HG03103 (cell line): ENCODE results near the gene NOC3L.
"Not testable (repeated sequence)": the region's sequence is repeated elsewhere in the genome, so short reads cannot be mapped to it uniquely, and the experiment has no call there.

ENCODE experiments used
- ATAC-seq: cut with Tn5 transposase; IDR thresholded peaks from one replicate; pipeline ENCODE4 v1.9.1; 2021; ENCODE audit warnings: low read depth; ENCODE audit not compliant: unreplicated experiment

The NOC3L gene

GRCh38 chr10:94362360-94363250 lies at the start of gene NOC3L:
NOC3L (minus strand) TSS chr10:94362939; CDS start chr10:94362838, 101 bp downstream.
- ATAC-seq: peak; percentile 99

GRCh38 chr10:94412449-94412848 lies 49.7 kb upstream of the NOC3L start:
- ATAC-seq: no peak

GRCh38 chr10:94411304-94411703 lies 48.6 kb upstream of the NOC3L start:
- no peak for ATAC-seq

- no peak for ATAC-seq
Observed at GRCh38 chr10:94409021-94409657, 46.4 kb upstream of the NOC3L start.

GRCh38 chr10:94407668-94408067 lies 44.9 kb upstream of the NOC3L start:
- ATAC-seq: no peak

- no peak for ATAC-seq
Observed at GRCh38 chr10:94405406-94405805, 42.7 kb upstream of the NOC3L start.

GRCh38 chr10:94403380-94404213 lies 40.9 kb upstream of the NOC3L start:
- peak; percentile 53 for ATAC-seq

- peak; percentile 11 for ATAC-seq
Observed at GRCh38 chr10:94402843-94403379, 40.2 kb upstream of the NOC3L start.

GRCh38 chr10:94402204-94402842 lies 39.6 kb upstream of the NOC3L start, which contains the start of gene TBC1D12:
TBC1D12 (plus strand) TSS chr10:94402541; CDS start chr10:94402614, 73 bp downstream.
- ATAC-seq: peak; percentile 56

- ATAC-seq: no peak
Observed at GRCh38 chr10:94398762-94399161, 36.0 kb upstream of the NOC3L start.

- no peak for ATAC-seq
Observed at GRCh38 chr10:94397549-94398370, 35.0 kb upstream of the NOC3L start.

GRCh38 chr10:94392117-94392516 lies 29.4 kb upstream of the NOC3L start:
- ATAC-seq: not testable (repeated sequence)

GRCh38 chr10:94385733-94386132 lies 23.0 kb upstream of the NOC3L start:
- ATAC-seq: not testable (repeated sequence)

- no peak for ATAC-seq
Observed at GRCh38 chr10:94383530-94383929, 20.8 kb upstream of the NOC3L start.

- ATAC-seq: no peak
Observed at GRCh38 chr10:94376865-94377264, 14.1 kb upstream of the NOC3L start.

- no peak for ATAC-seq
Observed at GRCh38 chr10:94375374-94375773, 12.6 kb upstream of the NOC3L start.

- ATAC-seq: no peak
Observed at GRCh38 chr10:94370501-94370900, 7.8 kb upstream of the NOC3L start.

GRCh38 chr10:94366382-94366781 lies 3.6 kb upstream of the NOC3L start:
- no peak for ATAC-seq

- no peak for ATAC-seq
Observed at GRCh38 chr10:94364482-94364881, 1.7 kb upstream of the NOC3L start.
